ENCODE measurements around the gene SOWAHD. TPM values are rescaled to one million over a fixed set of nuclear protein-coding genes. Genes with fewer than 3 reads are reported as not detected.

SOWAHD gene
- total and polyA plus RNA-seq, 3 donors from 2014 or later, result 8.9 to 21.4 (median 12.6) TPM

DNA sequence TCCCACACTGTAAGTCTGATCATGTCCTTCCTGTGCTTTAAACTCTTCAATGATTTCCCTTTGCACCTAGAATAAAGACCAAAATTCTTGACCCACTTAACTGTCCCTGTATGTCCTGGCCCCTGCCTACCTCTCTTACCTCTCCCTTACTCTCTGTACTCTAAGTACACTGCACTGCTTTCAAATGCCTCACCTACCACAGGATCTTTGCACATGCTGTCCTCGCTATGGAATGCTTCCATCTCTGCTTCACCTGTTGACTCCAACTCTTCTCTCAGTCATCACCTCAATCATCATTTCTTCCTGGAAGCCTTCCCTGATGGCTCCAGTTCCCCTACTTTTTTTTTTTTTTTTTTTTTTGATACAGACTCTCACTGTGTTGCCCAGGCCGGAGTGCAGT is 36.5 kb upstream of the SOWAHD start:
- Histone ChIP-seq H3K27me3 (no peaks in the 10 kb centered on the region), H3K9me3 (no peaks in the 10 kb centered on the region), H3K36me3 (ENCODE audit: low read depth, missing control alignments) (no peaks in the 10 kb centered on the region), H3K4me3 (no peak overlapping the region), H3K4me1 (no peaks in the 10 kb centered on the region), H3K27ac (no peak overlapping the region)
- no peak for TF ChIP-seq CTCF (IDR thresholded peaks at IDR 0.05)
- no peak for TF ChIP-seq POLR2A (IDR thresholded peaks at IDR 0.05)
- 85 to 100% methylated on average over 2 of the region's 2 CpGs for WGBS, 2 donors
- intact Hi-C loops (cut with DNase I; ENCODE audit: low total_unique reads), result no loop called here
- no peak for DNase-seq

DNA sequence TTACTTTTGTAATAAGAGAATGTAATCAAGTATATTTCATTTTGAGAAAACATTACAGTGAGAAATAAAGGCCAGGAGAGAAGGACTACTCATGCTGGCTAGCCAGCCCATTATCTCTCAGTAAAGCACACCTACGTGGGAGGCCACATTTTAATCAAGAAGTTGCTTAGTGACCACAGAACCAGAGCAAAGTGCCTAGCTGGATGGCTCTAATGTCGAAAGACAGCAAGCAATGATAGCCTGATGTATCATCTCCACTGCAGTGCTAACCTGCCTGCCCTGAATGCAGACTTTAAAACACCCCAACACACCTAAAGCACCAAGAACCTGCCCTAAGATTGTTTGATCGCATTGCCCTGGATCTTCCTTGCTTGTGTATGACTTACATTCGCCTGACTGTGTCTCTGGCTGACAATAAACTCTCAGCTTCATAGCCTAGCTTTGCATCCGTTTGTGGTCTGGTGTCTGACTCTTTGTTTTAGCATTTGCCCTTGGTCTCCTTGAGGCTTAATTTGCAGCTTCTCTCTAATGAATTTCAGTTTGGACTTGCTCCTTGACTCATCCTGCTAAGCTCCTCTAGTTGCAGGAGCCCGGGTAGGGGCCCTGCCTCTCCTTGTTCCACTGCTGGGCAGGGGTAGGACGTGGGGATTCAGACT is 31.4 kb upstream of the SOWAHD start:
- Histone ChIP-seq H3K9me3 (no peaks in the 10 kb centered on the region), H3K36me3 (ENCODE audit: low read depth, missing control alignments) (no peaks in the 10 kb centered on the region), H3K27ac (no peak overlapping the region), H3K27me3 (no peaks in the 10 kb centered on the region), H3K4me1 (no peaks in the 10 kb centered on the region), H3K4me3 (no peak overlapping the region)
- WGBS, 2 donors, result 36 to 40% methylated on average over 4 to 6 of the region's 7 CpGs
- intact Hi-C loops (cut with DNase I; ENCODE audit: low total_unique reads), result no loop called here
- TF ChIP-seq CTCF (IDR thresholded peaks at IDR 0.05), result no peak
- no peak for TF ChIP-seq POLR2A (IDR thresholded peaks at IDR 0.05)
- DNase-seq, result no peak

DNA sequence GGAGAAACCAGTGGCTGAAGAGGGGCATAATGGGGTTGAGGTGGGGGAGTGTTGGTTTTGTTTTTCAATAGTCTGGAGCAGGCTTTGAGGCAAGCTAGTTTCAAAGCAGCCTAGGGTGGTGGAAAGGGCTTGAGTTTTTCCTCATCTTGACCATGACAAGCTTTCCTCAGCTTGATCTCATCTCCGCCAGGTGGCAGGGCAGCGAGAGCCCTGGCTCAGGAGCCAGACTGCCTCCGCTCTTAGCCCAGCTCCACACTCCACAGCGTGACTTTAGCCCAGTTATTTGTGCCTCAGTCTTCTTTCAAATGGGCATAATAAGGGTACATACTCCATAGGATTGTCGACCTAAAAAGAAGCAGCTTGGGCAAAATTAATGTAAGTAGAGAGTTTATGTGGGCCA is 29.9 kb upstream of the SOWAHD start:
- 82 to 96% methylated on average over 4 to 5 of the region's 5 CpGs for WGBS, 2 donors

DNA sequence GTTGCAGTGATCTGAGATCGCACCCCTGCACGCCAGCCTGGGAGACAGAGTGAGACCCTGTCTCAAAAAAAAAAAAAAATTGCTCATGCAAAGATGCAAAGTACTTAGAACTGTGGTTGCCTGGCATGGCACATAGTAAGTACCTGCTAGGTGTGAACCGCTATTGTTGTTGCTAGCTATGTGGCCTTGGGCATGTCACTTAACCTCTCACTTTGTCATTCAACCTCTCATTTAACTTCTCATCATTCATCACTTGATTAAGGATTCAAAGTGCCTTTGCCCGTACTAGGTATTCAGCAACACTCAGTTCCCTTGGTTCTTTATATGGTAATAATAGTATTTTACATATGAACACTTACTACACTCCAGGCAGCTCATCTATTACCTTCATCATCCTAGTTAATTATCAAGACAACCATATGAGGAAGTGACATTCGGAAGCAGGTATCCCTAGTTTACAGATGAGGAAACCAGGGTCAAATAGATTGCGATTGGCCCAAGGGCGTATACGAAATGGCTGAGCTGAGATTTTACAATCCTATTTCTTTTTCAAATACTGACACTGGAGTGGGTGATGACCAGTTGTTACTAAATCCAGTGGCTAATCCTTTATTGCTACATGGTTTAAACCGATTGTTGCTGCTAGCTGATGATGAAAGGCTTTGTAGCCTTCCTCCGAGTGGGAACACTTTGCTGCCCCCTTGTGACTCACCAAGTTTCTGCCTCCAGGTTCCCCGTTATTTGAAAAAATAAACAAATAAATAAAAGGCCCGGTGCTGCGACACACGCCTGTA is 28.8 kb upstream of the SOWAHD start:
- peak; percentile 67 for DNase-seq
- Histone ChIP-seq H3K27ac (no peak overlapping the region), H3K4me3 (no peak overlapping the region), H3K9me3 (no peaks in the 10 kb centered on the region), H3K4me1 (no peaks in the 10 kb centered on the region), H3K27me3 (no peaks in the 10 kb centered on the region), H3K36me3 (ENCODE audit: low read depth, missing control alignments) (no peaks in the 10 kb centered on the region)
- TF ChIP-seq POLR2A (IDR thresholded peaks at IDR 0.05) (no peak), CTCF (IDR thresholded peaks at IDR 0.05) (peak in 2 of 3 experiments; percentile 35 to 53)
- 49 to 51% methylated on average over 14 of the region's 14 CpGs for WGBS, 2 donors
- intact Hi-C loops (cut with DNase I; ENCODE audit: low total_unique reads), result no loop called here

More for the DNA sequence above, 29.9 kb upstream of the SOWAHD start:
- H3K4me1 ChIP-seq, result no peaks in the 10 kb centered on the region
- intact Hi-C loops (cut with DNase I; ENCODE audit: low total_unique reads), result no loop called here
- no peak overlapping the region for H3K4me3 ChIP-seq
- H3K27ac ChIP-seq, result no peak overlapping the region
- H3K36me3 ChIP-seq (ENCODE audit: low read depth, missing control alignments), result no peaks in the 10 kb centered on the region
- TF ChIP-seq CTCF (IDR thresholded peaks at IDR 0.05) (no peak), POLR2A (IDR thresholded peaks at IDR 0.05) (no peak)
- no peaks in the 10 kb centered on the region for H3K27me3 ChIP-seq
- DNase-seq, result no peak
- no peaks in the 10 kb centered on the region for H3K9me3 ChIP-seq
